CD4-positive, alpha-beta T cell treated with Interleukin-6 at 100 ng/mL for 8 hours (primary cell): Measurements from ENCODE around the gene TOP2A.
"Not testable (repeated sequence)": the region's sequence is repeated elsewhere in the genome, so short reads cannot be mapped to it uniquely, and the experiment has no call there.

Experiments
- DNase-seq: peaks from one replicate; pipeline ENCODE4 v3.0.0-alpha.2; 2020; ENCODE audit warnings: mixed read lengths, low spot score

Gene TOP2A

GRCh38 chr17:40430272-40431230 lies 12.9 kb upstream of the TOP2A start:
- no peak for DNase-seq

GRCh38 chr17:40427002-40427491 lies 9.4 kb upstream of the TOP2A start:
- peak; percentile 35 for DNase-seq

- no peak for DNase-seq
Observed at GRCh38 chr17:40425741-40426140, 8.0 kb upstream of the TOP2A start.

GRCh38 chr17:40422990-40423633 lies 5.4 kb upstream of the TOP2A start:
- DNase-seq, result no peak

- DNase-seq, result no peak
Observed at GRCh38 chr17:40419559-40420331, 2.0 kb upstream of the TOP2A start.

- no peak for DNase-seq
Observed at GRCh38 chr17:40418428-40418706, 671 bp upstream of the TOP2A start.

- DNase-seq, result no peak
Observed at GRCh38 chr17:40417258-40417608, 463 bp downstream of the TOP2A start.

GRCh38 chr17:40416671-40417070 lies 1.0 kb downstream of the TOP2A start:
- no peak for DNase-seq

GRCh38 chr17:40415390-40415789 lies 2.3 kb downstream of the TOP2A start:
- DNase-seq, result peak; percentile 34

- DNase-seq, result not testable (repeated sequence)
Observed at GRCh38 chr17:40414312-40414711, 3.4 kb downstream of the TOP2A start.

GRCh38 chr17:40412880-40413279 lies 4.8 kb downstream of the TOP2A start:
- DNase-seq, result no peak

- no peak for DNase-seq
Observed at GRCh38 chr17:40411821-40412220, 5.9 kb downstream of the TOP2A start.

- DNase-seq, result no peak
Observed at GRCh38 chr17:40410082-40410481, 7.6 kb downstream of the TOP2A start.

- not testable (repeated sequence) for DNase-seq
Observed at GRCh38 chr17:40409540-40409939, 8.2 kb downstream of the TOP2A start.

GRCh38 chr17:40407460-40407859 lies 10.2 kb downstream of the TOP2A start:
- DNase-seq, result no peak

GRCh38 chr17:40404003-40404402 lies 13.7 kb downstream of the TOP2A start:
- DNase-seq, result no peak

GRCh38 chr17:40402668-40403067 lies 15.0 kb downstream of the TOP2A start:
- DNase-seq, result peak; percentile 3

GRCh38 chr17:40399185-40399584 lies 18.5 kb downstream of the TOP2A start:
- peak; percentile 62 for DNase-seq

- not testable (repeated sequence) for DNase-seq
Observed at GRCh38 chr17:40386555-40386954, 31.1 kb downstream of the TOP2A start.

GRCh38 chr17:40382251-40382650 lies 35.4 kb downstream of the TOP2A start:
- no peak for DNase-seq

- DNase-seq, result no peak
Observed at GRCh38 chr17:40378966-40379365, 38.7 kb downstream of the TOP2A start.

GRCh38 chr17:40377832-40378231 lies 39.9 kb downstream of the TOP2A start:
- no peak for DNase-seq

GRCh38 chr17:40376541-40376940 lies 41.2 kb downstream of the TOP2A start:
- not testable (repeated sequence) for DNase-seq
